ENCODE results near the gene STAT6. TPM values are rescaled to one million over a fixed set of nuclear protein-coding genes. Genes with fewer than 3 reads are reported as not detected.

Gene STAT6
- total and polyA plus RNA-seq, 2 of the 8 experiments (the other 6 are each of a cell fraction or from before 2014, with no cell fraction given) = 32.9 to 38.7 TPM

DNA sequence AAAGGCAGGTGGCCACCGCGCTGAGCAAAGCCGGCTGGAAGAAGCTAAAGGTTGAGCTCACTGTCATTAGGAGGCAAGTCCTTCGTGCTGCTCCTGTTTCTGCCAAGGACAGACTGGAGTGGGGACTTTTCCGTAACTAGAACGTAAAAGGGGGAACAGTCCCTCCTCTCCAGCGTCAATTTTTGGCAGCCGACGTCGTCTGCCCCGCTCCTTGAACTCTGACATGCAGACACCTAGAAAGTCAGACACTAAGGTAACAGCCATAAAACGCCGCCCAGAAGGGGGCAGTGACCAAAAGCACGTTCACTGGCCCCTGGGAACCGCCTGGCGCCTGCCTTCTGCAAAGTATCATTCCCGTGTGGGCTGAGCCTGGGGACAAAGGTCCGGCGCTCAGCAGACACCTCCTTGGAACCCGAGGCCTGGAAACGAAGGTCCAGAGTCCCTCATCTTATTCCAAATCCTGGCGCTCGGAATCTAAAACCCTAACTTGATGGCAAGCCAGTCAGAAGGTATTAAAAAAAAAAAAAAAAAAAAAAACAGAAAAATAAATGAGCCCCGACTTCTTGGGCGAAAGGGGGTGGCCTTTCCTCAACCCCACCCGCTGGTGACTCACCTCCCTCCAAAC, 16.1 kb upstream of the STAT6 start:
- ChIA-PET CTCF (ENCODE audit: partially characterized antibody) (interaction anchor here (0.5 to 19.8 kb wide), 21 partner anchors 7 to 111 kb away, joined by 3 to 305 read pairs (median 5); partner anchors contain the start of gene STAT6), POLR2A (ENCODE audit: partially characterized antibody) (interaction anchor here (0.7 to 9.3 kb wide), 27 partner anchors 9 to 392 kb away, joined by 3 to 105 read pairs (median 7); partner anchors contain the start of genes LRP1-AS, NEMP1, SHMT2 and STAT6)
- 15% methylated on average over 23 of the region's 26 CpGs; no CpG with 5 or more reads in 1 of the 2 experiments for WGBS, 2 experiments (ENCODE audit: extremely low coverage in 1 of 2, insufficient coverage in 1 of 2, insufficient read length in 1 of 2, insufficient replicate concordance in 2 of 2, low coverage in 1 of 2, low lambda C conversion rate in 2 of 2, missing lambda C conversion rate in 1 of 2)
- Histone ChIP-seq H3K23ac (ENCODE audit: insufficient read length) (no peak overlapping the region), H3K9me3 (ENCODE audit: insufficient read depth in 2 of 2, low read depth in 1 of 2, low read length in 1 of 2) (no peaks in the 10 kb centered on the region), H3K23me2 (ENCODE audit: low read depth, low read length) (peaks cover 6% of the 10 kb centered on the region; the same call in 1 of the 2 replicates), H3K27ac (ENCODE audit: low read depth, low read length) (no peak overlapping the region), H2BK5ac (ENCODE audit: low read depth, low read length) (0 out of 2 replicates have a peak overlapping the region, but pooled peaks have one; percentile 77), H4K20me1 (replicated peaks in 1 of 2; ENCODE audit: control insufficient read depth in 1 of 2, insufficient read depth in 2 of 2, low read length in 2 of 2) (peaks cover 5 to 7% of the 10 kb centered on the region in 2 experiments), H3K9ac (replicated peaks in 1 of 4; ENCODE audit: extremely low read depth in 1 of 4, low read depth in 3 of 4, low read length in 3 of 4) (peak overlapping the region in 1 of 4 experiments; percentile 41; a peak in 2 of 7 replicates), H3K14ac (ENCODE audit: insufficient read length) (no peak overlapping the region), H2AFZ (ENCODE audit: low read length) (no peak overlapping the region), H2BK120ac (replicated peaks; ENCODE audit: low read depth, low read length) (no peak overlapping the region), H2BK15ac (ENCODE audit: low read length) (no peak overlapping the region), H2AK5ac (ENCODE audit: low read depth, low read length) (no peak overlapping the region), H4K91ac (replicated peaks; ENCODE audit: insufficient read length, low read length) (peak overlapping the region; percentile 76), H2BK12ac (ENCODE audit: low read depth, low read length) (peak overlapping the region; percentile 69; the same call in 1 of the 2 replicates), H2BK20ac (ENCODE audit: low read length) (no peak overlapping the region), H3K79me1 (ENCODE audit: low read depth, low read length) (peaks cover 6% of the 10 kb centered on the region; the same call in 1 of the 2 replicates), H3K4me2 (ENCODE audit: insufficient read depth in 1 of 2, low read depth in 2 of 2, low read length in 2 of 2) (peak overlapping the region; percentile 85 to 86), H3K4me3 (ENCODE audit: extremely low read depth in 1 of 4, insufficient read depth in 2 of 4, low read depth in 3 of 4, low read length in 4 of 4) (peak overlapping the region; percentile 81 to 93 (median 87)), H3K18ac (ENCODE audit: extremely low read depth, low read length) (peak overlapping the region; percentile 93), H3K36me3 (ENCODE audit: control insufficient read depth in 2 of 4, insufficient read depth in 4 of 4, low read length in 3 of 4) (no peaks in the 10 kb centered on the region; a peak in 1 of 8 replicates), H4K5ac (ENCODE audit: insufficient read length, low read depth, low read length) (peak overlapping the region; percentile 69), H3K4ac (replicated peaks; ENCODE audit: insufficient read length, low read depth, low read length) (no peak overlapping the region), H3K4me1 (replicated peaks in 1 of 4; ENCODE audit: control insufficient read depth in 3 of 4, insufficient read depth in 4 of 4, low read length in 3 of 4) (peaks cover 15 to 24% (median 20%) of the 10 kb centered on the region in 4 experiments; a peak in 6 of 7 replicates), H3K79me2 (ENCODE audit: control insufficient read depth in 1 of 2, insufficient read depth in 2 of 2, low read length in 2 of 2) (peaks cover 7 to 29% of the 10 kb centered on the region in 2 experiments; a peak in 3 of 4 replicates), H3K56ac (replicated peaks; ENCODE audit: insufficient read length, low read depth, low read length) (no peak overlapping the region), H4K8ac (ENCODE audit: extremely low read depth, insufficient read depth, low read length) (no peak overlapping the region; the same call in 1 of the 2 replicates), H3K27me3 (replicated peaks in 1 of 4; ENCODE audit: control insufficient read depth in 3 of 4, extremely low read depth in 1 of 4, insufficient read depth in 3 of 4, low read length in 3 of 4) (no peaks in the 10 kb centered on the region)
- DNase-seq (ENCODE audit: low read depth in 1 of 2, low spot score in 2 of 2) = peak in 1 of 2 experiments; percentile 78
- no peak for FAIRE-seq
- TF ChIP-seq, protein P1, sequence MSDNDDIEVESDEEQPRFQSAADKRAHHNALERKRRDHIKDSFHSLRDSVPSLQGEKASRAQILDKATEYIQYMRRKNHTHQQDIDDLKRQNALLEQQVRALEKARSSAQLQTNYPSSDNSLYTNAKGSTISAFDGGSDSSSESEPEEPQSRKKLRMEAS (IDR thresholded peaks at IDR 0.05) = peak; percentile 44; the same call in 1 of the 2 replicates
- TF ChIP-seq NANOG (IDR thresholded peaks at IDR 0.05; ENCODE audit: insufficient read depth, low read depth, low read length, poor library complexity, severe bottlenecking) = no peak
- TF ChIP-seq CREB1 (IDR thresholded peaks at IDR 0.05) = no peak
- no peak for TF ChIP-seq EP300 (IDR thresholded peaks at IDR 0.05; ENCODE audit: borderline replicate concordance in 1 of 2, low read depth in 2 of 2, low read length in 2 of 2)
- TF ChIP-seq RNF2 (IDR thresholded peaks at IDR 0.05; ENCODE audit: borderline replicate concordance, low read depth, low read length, missing control alignments, poor library complexity, severe bottlenecking) = no peak
- TF ChIP-seq CTBP2 (IDR thresholded peaks at IDR 0.05; ENCODE audit: borderline replicate concordance, insufficient read depth, insufficient read length, low read length) = peak; percentile 54
- TF ChIP-seq, protein P2, sequence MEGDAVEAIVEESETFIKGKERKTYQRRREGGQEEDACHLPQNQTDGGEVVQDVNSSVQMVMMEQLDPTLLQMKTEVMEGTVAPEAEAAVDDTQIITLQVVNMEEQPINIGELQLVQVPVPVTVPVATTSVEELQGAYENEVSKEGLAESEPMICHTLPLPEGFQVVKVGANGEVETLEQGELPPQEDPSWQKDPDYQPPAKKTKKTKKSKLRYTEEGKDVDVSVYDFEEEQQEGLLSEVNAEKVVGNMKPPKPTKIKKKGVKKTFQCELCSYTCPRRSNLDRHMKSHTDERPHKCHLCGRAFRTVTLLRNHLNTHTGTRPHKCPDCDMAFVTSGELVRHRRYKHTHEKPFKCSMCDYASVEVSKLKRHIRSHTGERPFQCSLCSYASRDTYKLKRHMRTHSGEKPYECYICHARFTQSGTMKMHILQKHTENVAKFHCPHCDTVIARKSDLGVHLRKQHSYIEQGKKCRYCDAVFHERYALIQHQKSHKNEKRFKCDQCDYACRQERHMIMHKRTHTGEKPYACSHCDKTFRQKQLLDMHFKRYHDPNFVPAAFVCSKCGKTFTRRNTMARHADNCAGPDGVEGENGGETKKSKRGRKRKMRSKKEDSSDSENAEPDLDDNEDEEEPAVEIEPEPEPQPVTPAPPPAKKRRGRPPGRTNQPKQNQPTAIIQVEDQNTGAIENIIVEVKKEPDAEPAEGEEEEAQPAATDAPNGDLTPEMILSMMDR (IDR thresholded peaks at IDR 0.05; ENCODE audit: control extremely low read depth in 1 of 3, insufficient read depth in 1 of 3, low read depth in 1 of 3, low read length in 3 of 3) = peak in 2 of 3 experiments; percentile 39 to 53; a peak in 3 of 4 replicates

Measured in H1 (cell line).